K562 (cell line): ENCODE results near the gene NALCN.

Experiments used
- CTCF ChIP-seq, 3 experiments: IDR thresholded peaks in 2 of 3; conservative IDR thresholded peaks in 1 of 3; 2 replicates each; pipeline ENCODE4 v1.5.1; 2011 to 2012; ENCODE audit warnings: low read length in 3 of 3, mild to moderate bottlenecking in 3 of 3, control low read depth in 2 of 3, improper control_type of control experiment in 1 of 3, inconsistent platforms in 1 of 3, low read depth in 1 of 3, mixed read lengths in 1 of 3, moderate library complexity in 1 of 3; ENCODE audit not compliant: insufficient read depth in 2 of 3
- TOE1 ChIP-seq, 2 experiments: fragments of 450-650 bp in 1 of 2; sonication (generic) in 1 of 2; formaldehyde crosslinking in 1 of 2; IDR thresholded peaks; 2 replicates each; pipeline versions ENCODE4 v1.7.1 to v1.8.0; 2016 to 2022; ENCODE audit warnings: borderline replicate concordance in 2 of 2, mild to moderate bottlenecking in 2 of 2, antibody characterized with exemption in 1 of 2, inconsistent platforms in 1 of 2, low read depth in 1 of 2, missing genetic modification reagents in 1 of 2, moderate library complexity in 1 of 2
- ZBTB33 ChIP-seq: sonication (generic); formaldehyde crosslinking; IDR thresholded peaks from 2 replicates; pipeline ENCODE4 v1.8.1; 2023; ENCODE audit warnings: mild to moderate bottlenecking, missing genetic modification reagents

- TF ChIP-seq CTCF (IDR thresholded peaks at IDR 0.05 in 2 of 3, conservative IDR thresholded peaks at IDR 0.05 in 1 of 3; ENCODE audit: insufficient read depth in 2 of 3, low read depth in 1 of 3, low read length in 3 of 3): no peak
- no peak for TF ChIP-seq ZBTB33 (CRISPR knock-in tag)
- no peak for TF ChIP-seq TOE1 (IDR thresholded peaks at IDR 0.05; ENCODE audit: borderline replicate concordance)
- no peak for TF ChIP-seq TOE1 (CRISPR knock-in tag; IDR thresholded peaks at IDR 0.05; ENCODE audit: borderline replicate concordance, low read depth)
Measured at GRCh38 chr13:101309014-101309619, 107.2 kb downstream of the NALCN start.
